Endometrium (tissue), 2 donors: ENCODE results near the gene GPR78.

Source experiments
- FAIRE-seq: peaks from 2 replicates; lab custom pipeline; 2012; peaks lifted over from hg19 to GRCh38; lab: Jason Lieb, UNC
- donor health status: control.
- donor health status: control.

Gene GPR78

GRCh38 chr4:8586671-8587468 lies 6.7 kb downstream of the GPR78 start:
- no peak for FAIRE-seq

DNA sequence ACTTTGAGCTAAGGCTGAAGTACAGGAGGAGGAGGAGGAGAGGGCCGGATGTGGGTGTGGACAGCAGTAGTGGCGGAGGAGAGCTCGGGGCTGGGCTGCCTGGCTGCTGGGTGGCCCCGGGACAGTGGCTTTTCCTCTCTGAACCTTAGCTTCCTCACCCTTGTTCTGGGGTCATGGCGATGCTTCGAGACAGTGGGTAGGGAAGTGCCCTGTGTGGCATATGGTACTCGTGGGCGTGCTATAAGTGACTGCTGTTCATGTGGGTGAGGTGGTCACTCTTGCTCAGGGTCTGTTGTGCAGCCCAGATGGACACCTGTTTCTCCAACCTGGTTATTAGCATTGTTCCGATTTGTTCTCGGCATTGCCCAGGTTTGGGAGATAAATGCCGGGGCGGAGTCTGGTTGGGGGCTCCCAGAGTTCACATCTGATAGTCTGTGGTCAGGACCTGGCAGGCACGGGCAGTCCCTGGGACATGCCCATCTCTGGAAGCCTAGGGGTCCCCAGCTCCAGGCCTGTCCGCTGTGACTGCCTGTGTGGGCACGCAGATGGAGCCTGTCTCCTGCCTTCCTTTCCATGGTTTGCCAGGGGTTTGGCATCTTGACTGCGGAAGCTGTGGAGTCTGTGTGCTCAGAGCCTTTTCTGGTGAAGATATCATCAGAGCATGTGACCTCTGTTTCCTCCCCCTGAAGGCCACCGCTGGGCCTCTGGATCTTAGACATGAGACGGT lies 7.4 kb downstream of the GPR78 start:
- no peak for FAIRE-seq

DNA sequence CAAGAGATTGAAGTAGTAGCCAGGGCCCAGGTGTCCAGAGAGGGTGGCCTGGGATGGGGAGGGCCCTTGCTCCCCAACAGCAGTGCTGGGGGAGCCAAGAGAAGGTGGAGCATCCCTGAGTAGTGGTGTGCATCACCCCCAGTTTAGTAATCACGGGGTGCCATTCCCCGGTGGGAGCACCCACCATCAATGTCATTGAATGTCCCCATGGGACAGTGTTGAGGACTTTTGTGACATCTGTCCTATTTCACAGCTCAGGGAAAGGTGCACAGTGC lies 7.9 kb downstream of the GPR78 start:
- no peak for FAIRE-seq

GRCh38 chr4:8589336-8589735 lies 9.1 kb downstream of the GPR78 start:
- FAIRE-seq: no peak

DNA sequence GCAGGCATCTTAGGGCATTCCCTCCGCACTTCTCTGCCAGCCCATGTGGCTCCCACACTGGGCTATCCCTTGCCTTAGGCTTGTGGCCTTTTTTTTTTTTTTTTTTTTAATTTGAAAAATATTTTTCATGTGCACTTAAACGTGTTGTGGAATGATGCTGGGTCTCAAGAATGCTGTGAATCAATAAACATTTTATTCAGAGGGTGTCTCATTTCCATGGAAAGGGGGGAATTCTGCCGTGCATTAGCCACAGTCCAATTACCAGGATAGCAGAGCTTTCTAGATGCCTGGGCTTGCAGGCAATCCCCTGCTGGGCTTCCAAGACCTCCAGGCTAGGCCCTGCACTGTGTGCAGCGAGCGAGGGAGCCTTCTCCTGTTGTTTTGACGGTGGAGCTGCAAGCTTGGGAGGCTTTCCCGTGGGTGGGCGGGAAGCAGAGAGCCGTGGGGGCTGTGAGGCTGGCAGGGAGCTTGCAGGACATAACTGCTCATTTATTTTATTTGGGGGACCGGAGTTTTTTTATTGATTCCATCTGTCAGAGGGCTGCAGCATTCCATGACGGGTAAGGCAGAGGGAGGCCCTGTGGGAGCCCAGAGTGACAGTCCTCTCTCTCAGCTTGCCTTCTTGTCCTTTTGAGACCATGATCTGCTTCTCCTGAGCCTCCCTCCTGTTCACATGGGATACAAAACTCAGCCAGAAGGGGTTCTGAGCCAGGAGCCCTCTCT lies 9.8 kb downstream of the GPR78 start:
- FAIRE-seq: no peak

- FAIRE-seq: no peak
Observed at GRCh38 chr4:8590546-8590880, 10.3 kb downstream of the GPR78 start.

- no peak for FAIRE-seq
Observed at GRCh38 chr4:8591114-8591513, 10.9 kb downstream of the GPR78 start.

- no peak for FAIRE-seq
Observed at GRCh38 chr4:8591626-8592365, 11.6 kb downstream of the GPR78 start.

DNA sequence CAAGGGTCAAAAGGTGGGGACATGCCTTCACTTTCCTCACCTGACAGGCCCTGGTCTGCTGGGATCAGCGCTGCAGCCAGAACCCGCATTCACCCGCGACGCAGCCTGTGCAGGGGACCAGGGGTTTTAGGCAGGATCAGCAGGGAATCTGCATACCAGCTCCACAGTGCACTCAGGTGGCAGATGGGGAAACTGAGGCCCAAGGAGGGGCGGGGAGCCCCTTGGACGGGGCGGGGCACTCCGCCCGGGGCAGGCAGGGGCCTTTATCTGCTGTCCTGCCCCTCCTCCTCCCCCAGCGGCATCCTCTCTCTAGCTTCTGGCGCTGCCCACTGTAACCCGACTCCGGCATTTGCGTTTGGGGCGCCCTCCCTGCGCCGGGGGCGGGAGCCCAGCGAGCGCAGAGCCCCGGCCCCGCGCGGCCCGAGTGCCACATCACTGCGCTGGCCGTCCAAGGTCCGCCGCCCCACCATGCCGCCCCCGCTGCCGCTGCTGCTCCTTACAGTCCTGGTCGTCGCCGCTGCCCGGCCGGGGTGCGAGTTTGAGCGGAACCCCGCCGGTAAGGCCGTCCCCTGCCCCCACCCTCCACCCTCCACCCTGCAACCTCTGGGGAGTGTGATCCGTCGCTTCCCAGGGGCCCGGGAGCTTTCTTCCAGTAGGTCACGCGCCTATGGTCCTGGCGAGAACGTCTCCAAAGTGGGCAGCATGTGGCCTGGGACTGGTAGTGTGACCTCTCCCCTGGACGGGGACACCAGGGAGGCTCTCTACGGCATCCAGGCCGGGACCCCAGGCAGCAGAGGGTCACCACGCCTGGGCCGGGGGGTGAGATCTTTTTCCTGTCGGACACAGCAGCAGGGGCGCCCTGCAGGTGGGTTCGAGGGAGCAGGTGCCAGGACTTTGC lies 12.4 kb downstream of the GPR78 start, which contains the start of gene CPZ:
Gene CPZ, plus strand, starts transcription at position 400 of the 898 bp plus-strand sequence. Its CDS starts 69 bp downstream, at position 469.
- FAIRE-seq: no peak

DNA sequence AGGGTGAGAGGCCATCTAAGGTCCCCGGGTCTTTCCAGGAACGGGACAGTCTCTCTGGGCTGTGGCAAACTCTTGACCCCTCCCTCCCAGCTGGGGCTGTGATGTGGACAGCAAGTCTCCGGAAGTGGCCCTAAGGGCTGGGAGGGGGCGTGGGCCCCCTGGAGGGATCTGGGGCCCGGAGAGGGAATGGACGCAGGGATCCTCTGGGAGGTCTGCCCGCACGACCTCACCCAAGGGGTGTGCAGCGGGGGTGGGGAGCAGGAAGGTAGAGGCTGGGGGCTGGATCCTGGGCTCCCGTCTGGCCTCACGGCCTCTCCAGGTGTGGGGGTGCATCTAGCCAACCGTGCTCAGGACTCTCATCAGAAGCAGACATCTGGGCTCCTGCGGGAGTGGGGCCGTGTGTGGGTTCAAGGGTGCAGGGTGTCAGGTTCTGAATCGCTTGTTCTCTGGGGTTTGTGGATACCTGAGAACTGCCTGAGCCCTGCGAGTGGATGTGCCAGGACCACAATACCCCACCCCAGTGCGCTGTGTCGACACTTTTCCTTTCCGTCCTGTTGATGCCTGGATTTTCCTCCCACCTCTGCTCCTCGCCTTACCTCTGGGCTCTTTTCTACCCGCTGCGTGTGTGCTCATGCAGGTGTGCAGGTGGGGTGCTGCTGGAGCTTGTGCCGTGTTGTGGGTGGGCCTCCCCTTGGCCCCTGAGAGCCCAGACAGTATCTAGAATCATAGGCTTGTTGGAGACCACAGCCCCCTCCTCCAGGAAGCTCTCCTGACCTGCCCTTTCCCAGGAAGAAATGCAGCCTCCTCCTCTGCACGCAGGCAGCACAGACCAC lies 13.3 kb downstream of the GPR78 start:
- no peak for FAIRE-seq

GRCh38 chr4:8594097-8595038 lies 14.2 kb downstream of the GPR78 start:
- no peak for FAIRE-seq

GRCh38 chr4:8595237-8596087 lies 15.3 kb downstream of the GPR78 start:
- FAIRE-seq: no peak

GRCh38 chr4:8596891-8597290 lies 16.7 kb downstream of the GPR78 start:
- FAIRE-seq: no peak

DNA sequence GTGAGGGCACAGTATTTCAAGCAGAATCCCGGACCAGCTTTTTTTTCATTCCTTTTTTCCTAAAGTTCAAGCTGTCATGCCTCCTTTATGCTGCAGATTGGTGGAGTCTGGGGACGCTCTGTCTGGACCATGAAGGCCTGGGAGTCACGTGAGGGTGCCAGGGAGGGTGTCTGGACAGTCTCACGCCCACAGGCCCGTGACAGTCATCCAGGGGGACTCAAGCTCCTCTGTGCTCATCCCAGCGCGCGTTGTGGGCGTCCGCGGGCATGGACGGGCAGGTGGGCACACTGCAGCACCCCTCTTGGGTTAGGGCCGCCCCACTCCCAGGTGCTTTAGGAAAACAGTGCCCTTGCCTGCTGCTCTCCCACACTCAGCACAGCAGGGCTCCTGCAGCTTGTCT lies 17.1 kb downstream of the GPR78 start:
- FAIRE-seq: no peak

GRCh38 chr4:8597791-8598190 lies 17.6 kb downstream of the GPR78 start:
- FAIRE-seq: no peak

DNA sequence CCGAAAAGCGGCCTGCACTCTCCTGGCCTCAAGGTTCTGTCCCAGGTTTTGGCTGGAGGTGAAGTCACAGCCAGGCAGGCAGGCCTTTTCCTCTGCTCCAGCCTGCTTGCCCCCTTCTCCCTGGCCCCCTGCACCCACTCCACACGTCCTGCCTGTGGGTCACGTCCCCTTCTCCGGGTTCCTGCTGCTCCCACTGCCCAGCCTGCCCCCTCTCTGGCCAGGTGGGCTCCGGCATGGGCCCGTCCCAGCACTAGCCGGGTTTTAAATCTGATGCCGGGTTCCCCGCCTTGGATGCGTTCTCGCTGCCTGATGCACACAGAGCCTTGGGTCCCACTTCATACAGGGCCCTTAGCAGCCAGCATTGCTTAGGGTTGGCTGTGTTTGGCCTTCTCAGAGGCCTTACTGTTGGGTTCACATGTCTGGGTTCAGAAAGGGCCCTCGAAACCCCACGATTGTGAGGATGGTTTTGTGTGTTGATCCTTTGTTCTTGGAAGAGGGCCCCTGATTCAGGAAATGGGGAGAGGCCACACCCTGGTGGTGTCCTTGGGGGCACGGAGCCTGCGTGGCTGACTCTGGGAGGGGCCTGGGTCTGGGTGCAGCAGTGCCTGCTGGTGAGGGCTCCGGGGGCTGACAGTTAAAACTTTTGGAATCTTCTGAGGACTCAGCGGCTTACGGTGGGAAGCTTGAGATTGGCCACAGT lies 18.3 kb downstream of the GPR78 start:
- no peak for FAIRE-seq

- no peak for FAIRE-seq
Observed at GRCh38 chr4:8599091-8599460, 18.9 kb downstream of the GPR78 start.

GRCh38 chr4:8599657-8600056 lies 19.5 kb downstream of the GPR78 start:
- FAIRE-seq: no peak
